Bronchial epithelial cell (primary cell): ENCODE data around the gene HELZ2. TPM values are rescaled to one million over a fixed set of nuclear protein-coding genes. Genes with fewer than 3 reads are reported as not detected.
A peak's percentile ranks its signal among the peaks of the same experiment; 100 is the strongest.

Source experiments
- DNase-seq: peaks from one replicate; pipeline ENCODE4 v3.0.0-alpha.2; 2010; ENCODE audit warnings: low read depth
- FAIRE-seq: peaks from 2 replicates; lab custom pipeline; 2011; peaks lifted over from hg19 to GRCh38; lab: Jason Lieb, UNC
- H3K27me3 ChIP-seq: 2 replicates; pipeline ENCODE4 v1.5.1; 2011; ENCODE audit warnings: low read length; ENCODE audit not compliant: control insufficient read depth, insufficient read depth
- H3K36me3 ChIP-seq: 2 replicates; pipeline ENCODE4 v1.5.1; 2011; ENCODE audit warnings: low read length; ENCODE audit not compliant: control insufficient read depth, insufficient read depth
- H3K4me3 ChIP-seq: 2 replicates; pipeline ENCODE4 v1.5.1; 2011; ENCODE audit warnings: mild to moderate bottlenecking, low read depth, low read length, control low read depth
- CTCF ChIP-seq: IDR thresholded peaks from 2 replicates; pipeline ENCODE4 v1.5.1; 2011; ENCODE audit warnings: mild to moderate bottlenecking, moderate library complexity, low read length, control low read depth, inconsistent platforms; ENCODE audit not compliant: insufficient read depth, severe bottlenecking
- total RNA-seq: library from RNA; depleted of rRNA; stranded (reverse); fragments of >200 nt; gene quantifications from 2 replicates; pipeline ENCODE4 v1.2.1, GENCODE V29; 2014

HELZ2 gene, protein sequence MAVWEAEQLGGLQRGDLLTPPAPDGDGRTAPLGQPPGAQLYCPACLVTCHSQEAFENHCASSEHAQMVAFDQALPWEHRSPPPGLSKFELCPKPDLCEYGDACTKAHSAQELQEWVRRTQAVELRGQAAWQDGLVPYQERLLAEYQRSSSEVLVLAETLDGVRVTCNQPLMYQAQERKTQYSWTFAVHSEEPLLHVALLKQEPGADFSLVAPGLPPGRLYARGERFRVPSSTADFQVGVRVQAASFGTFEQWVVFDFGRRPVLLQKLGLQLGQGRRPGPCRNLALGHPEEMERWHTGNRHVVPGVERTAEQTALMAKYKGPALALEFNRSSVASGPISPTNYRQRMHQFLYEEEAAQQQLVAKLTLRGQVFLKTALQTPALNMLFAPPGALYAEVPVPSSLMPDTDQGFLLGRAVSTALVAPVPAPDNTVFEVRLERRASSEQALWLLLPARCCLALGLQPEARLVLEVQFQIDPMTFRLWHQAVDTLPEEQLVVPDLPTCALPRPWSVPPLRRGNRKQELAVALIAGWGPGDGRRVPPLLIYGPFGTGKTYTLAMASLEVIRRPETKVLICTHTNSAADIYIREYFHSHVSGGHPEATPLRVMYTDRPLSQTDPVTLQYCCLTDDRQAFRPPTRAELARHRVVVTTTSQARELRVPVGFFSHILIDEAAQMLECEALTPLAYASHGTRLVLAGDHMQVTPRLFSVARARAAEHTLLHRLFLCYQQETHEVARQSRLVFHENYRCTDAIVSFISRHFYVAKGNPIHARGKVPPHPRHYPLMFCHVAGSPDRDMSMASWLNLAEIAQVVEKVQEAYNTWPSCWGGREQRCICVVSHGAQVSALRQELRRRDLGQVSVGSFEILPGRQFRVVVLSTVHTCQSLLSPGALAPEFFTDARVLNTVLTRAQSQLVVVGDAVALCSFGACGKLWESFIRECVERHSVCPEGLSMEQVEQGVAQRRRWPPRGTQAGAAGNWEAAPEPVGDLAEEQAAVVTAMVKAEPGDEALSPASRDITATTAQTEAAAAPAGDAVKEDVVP (N-terminal part only)
- total RNA-seq: 13.7 and 30.6 TPM in 2 replicates

DNA sequence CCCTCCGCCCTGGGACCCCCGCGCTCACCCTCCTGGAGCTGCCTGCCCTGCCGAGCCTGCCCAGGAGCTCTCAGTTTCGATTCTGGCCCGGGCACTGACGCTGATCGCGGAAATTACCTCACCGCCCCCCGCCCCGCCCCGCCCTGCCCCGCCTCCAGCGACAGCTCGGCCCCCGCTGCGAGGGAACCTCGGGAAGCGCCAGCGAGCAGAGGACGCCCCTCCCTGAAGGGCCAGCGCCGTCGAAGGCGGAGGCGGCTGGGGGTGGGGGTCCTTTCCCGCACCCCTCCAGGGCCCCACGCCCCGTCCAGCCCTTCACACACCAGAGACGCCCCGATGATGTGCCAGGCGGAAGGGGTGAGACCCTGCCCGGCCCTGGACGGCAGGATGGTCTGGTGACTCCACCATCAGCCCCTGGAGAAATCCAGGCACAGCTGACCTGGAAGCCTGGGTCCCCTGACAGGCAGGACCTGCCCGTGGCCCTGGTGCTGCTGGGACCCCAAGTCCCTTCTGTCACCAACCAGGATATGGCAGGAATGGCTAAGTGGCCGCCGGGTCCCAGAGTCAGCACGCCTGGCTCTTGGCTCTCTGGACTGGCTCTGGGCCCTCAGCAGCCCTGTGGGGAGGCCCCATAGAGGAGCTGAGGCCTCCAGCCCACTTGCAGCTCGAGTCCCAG is at the start of gene HELZ2:
Gene HELZ2, minus strand, starts transcription at position 84 of the 673 bp plus-strand sequence. CDS start 1,854 bp downstream, outside the sequence.
- Histone ChIP-seq H3K27me3 (no peaks in the 10 kb centered on the region), H3K36me3 (peaks cover 3% of the 10 kb centered on the region), H3K4me3 (peak within 1 kb of the TSS; percentile 75)
- TF ChIP-seq CTCF: no peak
- DNase-seq: peak; percentile 20
- no peak for FAIRE-seq

- FAIRE-seq: no peak
- Histone ChIP-seq H3K36me3 (peaks cover 12% of the 10 kb centered on the region), H3K27me3 (no peaks in the 10 kb centered on the region), H3K4me3 (no peak overlapping the region)
- no peak for DNase-seq
- no peak for TF ChIP-seq CTCF
These were observed 48.7 kb upstream of the HELZ2 start for GRCh38 chr20:63622732-63623131.

DNA sequence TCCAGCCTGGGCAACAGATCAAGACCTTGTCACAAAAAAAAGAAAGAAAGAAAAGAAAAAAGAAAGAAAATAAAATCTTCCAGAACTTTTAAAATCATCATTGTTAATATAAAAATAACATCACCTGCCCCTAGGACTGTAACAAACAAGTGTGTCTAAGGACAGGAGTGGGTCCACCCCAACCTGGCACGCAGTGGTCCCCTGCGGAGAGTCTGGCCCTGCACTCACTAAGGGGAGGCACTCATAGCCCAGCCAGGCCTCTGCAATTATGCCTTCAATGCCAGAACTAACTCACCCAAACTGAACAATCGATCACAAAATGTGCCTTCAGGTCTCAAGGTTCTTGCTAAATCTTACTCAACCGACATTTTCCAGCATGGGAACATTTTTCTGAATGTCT is 48.1 kb upstream of the HELZ2 start:
- no peak for FAIRE-seq
- Histone ChIP-seq H3K4me3 (no peak overlapping the region), H3K36me3 (peaks cover 16% of the 10 kb centered on the region), H3K27me3 (no peaks in the 10 kb centered on the region)
- no peak for TF ChIP-seq CTCF
- no peak for DNase-seq

DNA sequence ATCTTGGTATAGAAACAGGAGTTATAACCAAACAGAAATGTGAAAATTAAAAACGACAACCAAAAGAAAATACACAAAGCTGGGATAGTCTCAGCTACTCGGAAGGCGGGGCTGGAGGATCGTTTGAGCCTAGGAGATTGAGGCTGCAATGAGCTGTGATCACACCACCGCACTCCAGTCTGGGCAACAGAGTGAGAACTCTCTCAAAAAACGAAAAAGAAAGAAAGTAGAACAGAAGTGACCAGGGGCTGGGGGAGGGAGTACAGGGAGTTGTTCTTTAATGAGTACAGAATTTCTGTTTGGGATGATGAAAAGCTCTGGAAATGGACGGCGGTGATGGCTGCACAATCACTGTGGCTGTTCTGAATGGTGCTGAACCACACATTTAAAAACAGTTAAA is 47.0 kb upstream of the HELZ2 start:
- DNase-seq (no peak), FAIRE-seq (no peak)
- H3K36me3 ChIP-seq: peaks cover 21% of the 10 kb centered on the region
- no peaks in the 10 kb centered on the region for H3K27me3 ChIP-seq
- TF ChIP-seq CTCF: no peak
- H3K4me3 ChIP-seq: no peak overlapping the region

- DNase-seq (no peak), FAIRE-seq (no peak)
- peaks cover 23% of the 10 kb centered on the region for H3K36me3 ChIP-seq
- no peak for TF ChIP-seq CTCF
- no peak overlapping the region for H3K4me3 ChIP-seq
- H3K27me3 ChIP-seq: no peaks in the 10 kb centered on the region
These were observed 45.5 kb upstream of the HELZ2 start for GRCh38 chr20:63619505-63619904.
